PC-9 (cell line): ENCODE data around the gene PHPT1.
A peak's percentile ranks its signal among the peaks of the same experiment; 100 is the strongest.
"Not testable (repeated sequence)": the region's sequence is repeated elsewhere in the genome, so short reads cannot be mapped to it uniquely, and the experiment has no call there.

Experiments
- EZH2 ChIP-seq: fragments of 200-600 bp; sonication (generic); IDR thresholded peaks from 2 replicates; pipeline ENCODE4 v1.8.0; 2017; ENCODE audit warnings: antibody characterized with exemption, low read depth
- TF ChIP-seq, protein P1 (sequence below): fragments of 200-600 bp; sonication (generic); conservative IDR thresholded peaks from 2 replicates; pipeline ENCODE4 v1.6.1; 2017; ENCODE audit warnings: mixed run types, antibody characterized with exemption, mild to moderate bottlenecking, moderate library complexity

GRCh38 chr9:136843801-136844740, 5.1 kb upstream of the PHPT1 start:
- not testable (repeated sequence) for TF ChIP-seq EZH2
- TF ChIP-seq, protein P1, sequence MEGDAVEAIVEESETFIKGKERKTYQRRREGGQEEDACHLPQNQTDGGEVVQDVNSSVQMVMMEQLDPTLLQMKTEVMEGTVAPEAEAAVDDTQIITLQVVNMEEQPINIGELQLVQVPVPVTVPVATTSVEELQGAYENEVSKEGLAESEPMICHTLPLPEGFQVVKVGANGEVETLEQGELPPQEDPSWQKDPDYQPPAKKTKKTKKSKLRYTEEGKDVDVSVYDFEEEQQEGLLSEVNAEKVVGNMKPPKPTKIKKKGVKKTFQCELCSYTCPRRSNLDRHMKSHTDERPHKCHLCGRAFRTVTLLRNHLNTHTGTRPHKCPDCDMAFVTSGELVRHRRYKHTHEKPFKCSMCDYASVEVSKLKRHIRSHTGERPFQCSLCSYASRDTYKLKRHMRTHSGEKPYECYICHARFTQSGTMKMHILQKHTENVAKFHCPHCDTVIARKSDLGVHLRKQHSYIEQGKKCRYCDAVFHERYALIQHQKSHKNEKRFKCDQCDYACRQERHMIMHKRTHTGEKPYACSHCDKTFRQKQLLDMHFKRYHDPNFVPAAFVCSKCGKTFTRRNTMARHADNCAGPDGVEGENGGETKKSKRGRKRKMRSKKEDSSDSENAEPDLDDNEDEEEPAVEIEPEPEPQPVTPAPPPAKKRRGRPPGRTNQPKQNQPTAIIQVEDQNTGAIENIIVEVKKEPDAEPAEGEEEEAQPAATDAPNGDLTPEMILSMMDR = peak; percentile 68
